IMR-90 (cell line): Measurements from ENCODE around the gene PSMD11. TPM values are rescaled to one million over a fixed set of nuclear protein-coding genes. Genes with fewer than 3 reads are reported as not detected.

Experiments used
- ATAC-seq: fragments of 200-7000 bp; cut with Tn5 transposase; 2 replicates; pipeline ENCODE4 v1.9.1; 2020; ENCODE audit warnings: low read depth, mild to moderate bottlenecking, moderate library complexity
- BruUV-seq: library from RNA; stranded (reverse); fragments of 400-500 nt; replicated peaks from 2 replicates; lab custom pipeline; 2021; lab: Mats Ljungman, UMichigan
- CTCF ChIA-PET: fragments of 300-600 bp; formaldehyde crosslinking; extraction: SDS; loops from one replicate; lab custom pipeline; 2021; ENCODE audit warnings: antibody characterized with exemption; lab: Yijun Ruan, JAX
- POLR2A ChIA-PET: fragments of 300-600 bp; sonication (Branson Sonifier 250); formaldehyde crosslinking; loops from one replicate; lab custom pipeline; 2022; ENCODE audit warnings: antibody characterized with exemption; ENCODE audit not compliant: unreplicated experiment; lab: Charles Lee
- DNase-seq: peaks from one replicate; pipeline ENCODE4 v3.0.0; 2013
- H2AFZ ChIP-seq: replicated peaks from 2 replicates; pipeline ENCODE3; 2013; ENCODE audit warnings: low read length, mild to moderate bottlenecking; ENCODE audit not compliant: poor library complexity
- H2AK5ac ChIP-seq: 2 replicates; pipeline ENCODE4 v1.6.1; 2013; ENCODE audit warnings: low read depth, low read length, inconsistent platforms
- H2AK9ac ChIP-seq: replicated peaks from 2 replicates; pipeline ENCODE3; 2013; ENCODE audit warnings: mild to moderate bottlenecking, low read depth, low read length, moderate library complexity; ENCODE audit not compliant: poor library complexity
- H2BK120ac ChIP-seq: 2 replicates; pipeline ENCODE4 v1.6.1; 2013; ENCODE audit warnings: low read depth, low read length, inconsistent platforms
- H2BK15ac ChIP-seq: 3 replicates; pipeline ENCODE4 v1.6.1; 2013; ENCODE audit warnings: low read depth, low read length, inconsistent platforms
- H2BK20ac ChIP-seq: 2 replicates; pipeline ENCODE4 v1.6.1; 2013; ENCODE audit warnings: low read depth, mild to moderate bottlenecking, inconsistent platforms, low read length, moderate library complexity
- H2BK5ac ChIP-seq: 2 replicates; pipeline ENCODE4 v1.6.1; 2013; ENCODE audit warnings: mild to moderate bottlenecking, low read depth, low read length, inconsistent platforms; ENCODE audit not compliant: poor library complexity, severe bottlenecking
- H3K14ac ChIP-seq: replicated peaks from 2 replicates; pipeline ENCODE4 v1.6.1; 2013; ENCODE audit warnings: low read depth, low read length, inconsistent platforms
- H3K18ac ChIP-seq: 2 replicates; pipeline ENCODE4 v1.6.1; 2013; ENCODE audit warnings: low read depth, low read length, control low read depth
- H3K23ac ChIP-seq: 2 replicates; pipeline ENCODE4 v1.6.1; 2013; ENCODE audit warnings: low read depth, low read length, inconsistent platforms
- H3K27ac ChIP-seq: 2 replicates; pipeline ENCODE4 v1.5.1; 2013; ENCODE audit warnings: mild to moderate bottlenecking, control low read depth, low read length; ENCODE audit not compliant: insufficient read depth
- H3K27me3 ChIP-seq: 2 replicates; pipeline ENCODE4 v1.6.1; 2013; ENCODE audit warnings: low read length; ENCODE audit not compliant: control insufficient read depth, insufficient read depth
- H3K36me3 ChIP-seq: 2 replicates; pipeline ENCODE4 v1.6.1; 2013; ENCODE audit warnings: low read length, mixed read lengths; ENCODE audit not compliant: control insufficient read depth, insufficient read depth
- H3K4ac ChIP-seq: 2 replicates; pipeline ENCODE4 v1.6.1; 2013; ENCODE audit warnings: low read depth, low read length, inconsistent platforms
- H3K4me1 ChIP-seq: 2 replicates; pipeline ENCODE4 v1.6.1; 2013; ENCODE audit warnings: low read length, mixed read lengths; ENCODE audit not compliant: control insufficient read depth, insufficient read depth
- H3K4me2 ChIP-seq: 2 replicates; pipeline ENCODE4 v1.6.1; 2013; ENCODE audit warnings: low read depth, mild to moderate bottlenecking, control low read depth, low read length, moderate library complexity
- H3K4me3 ChIP-seq: 2 replicates; pipeline ENCODE4 v1.5.1; 2013; ENCODE audit warnings: low read depth, mild to moderate bottlenecking, control low read depth, low read length, moderate library complexity; ENCODE audit not compliant: insufficient read depth
- H3K56ac ChIP-seq: 2 replicates; pipeline ENCODE4 v1.6.1; 2013; ENCODE audit warnings: low read length, inconsistent platforms; ENCODE audit not compliant: insufficient read depth; ENCODE audit errors: extremely low read depth
- H3K79me1 ChIP-seq, 2 experiments: 2 replicates each; pipeline ENCODE4 v1.6.1; 2013; ENCODE audit warnings: low read length in 2 of 2, inconsistent platforms in 1 of 2, low read depth in 1 of 2
- H3K9ac ChIP-seq: 2 replicates; pipeline ENCODE4 v1.6.1; 2013; ENCODE audit warnings: low read depth, low read length, control low read depth
- H3K9me1 ChIP-seq: 2 replicates; pipeline ENCODE4 v1.6.1; 2013; ENCODE audit warnings: low read length, inconsistent platforms; ENCODE audit not compliant: insufficient read depth
- H3K9me3 ChIP-seq: 2 replicates; pipeline ENCODE4 v1.6.1; 2013; ENCODE audit warnings: low read length; ENCODE audit not compliant: control insufficient read depth, insufficient read depth
- H4K20me1 ChIP-seq: 2 replicates; pipeline ENCODE4 v1.6.1; 2013; ENCODE audit warnings: low read length, inconsistent platforms; ENCODE audit not compliant: insufficient read depth
- H4K5ac ChIP-seq: 2 replicates; pipeline ENCODE4 v1.6.1; 2013; ENCODE audit warnings: mild to moderate bottlenecking, low read depth, low read length, control low read depth
- H4K8ac ChIP-seq, 2 experiments: 2 replicates each; pipeline ENCODE4 v1.6.1; 2013; ENCODE audit warnings: low read depth in 2 of 2, low read length in 2 of 2, control low read depth in 1 of 2, inconsistent platforms in 1 of 2
- H4K91ac ChIP-seq: 2 replicates; pipeline ENCODE4 v1.6.1; 2013; ENCODE audit warnings: low read depth, low read length, inconsistent platforms; ENCODE audit not compliant: insufficient read depth
- BHLHE40 ChIP-seq: fragments of 150-350 bp; IDR thresholded peaks from 2 replicates; pipeline ENCODE4 v1.6.1; 2016; ENCODE audit warnings: mild to moderate bottlenecking, low read depth, low read length
- CEBPB ChIP-seq: IDR thresholded peaks from 2 replicates; pipeline ENCODE4 v1.6.1; 2012; ENCODE audit warnings: low read depth, low read length, improper control_type of control experiment
- CHD1 ChIP-seq: IDR thresholded peaks from 2 replicates; pipeline ENCODE4 v1.6.1; 2012; ENCODE audit warnings: low read depth, low read length, improper control_type of control experiment
- MAFK ChIP-seq: IDR thresholded peaks from 2 replicates; pipeline ENCODE4 v1.6.1; 2012; ENCODE audit warnings: low read depth, low read length, improper control_type of control experiment
- POLR2A ChIP-seq: IDR thresholded peaks from 2 replicates; pipeline ENCODE4 v1.6.1; 2012; ENCODE audit warnings: mild to moderate bottlenecking, low read depth, low read length
- RCOR1 ChIP-seq: IDR thresholded peaks from 2 replicates; pipeline ENCODE4 v1.6.1; 2012; ENCODE audit warnings: mild to moderate bottlenecking, low read length, improper control_type of control experiment; ENCODE audit not compliant: insufficient replicate concordance
- RFX5 ChIP-seq: IDR thresholded peaks from 2 replicates; pipeline ENCODE4 v1.8.0; 2012; ENCODE audit warnings: low read depth, mild to moderate bottlenecking, low read length, moderate library complexity
- SMC3 ChIP-seq: fragments of 150-350 bp; IDR thresholded peaks from 2 replicates; pipeline ENCODE4 v1.6.1; 2016; ENCODE audit warnings: low read depth, mild to moderate bottlenecking, antibody characterized with exemption, low read length, moderate library complexity
- WGBS, 2 experiments: methylation state at CpG; one replicate each; pipeline versions ENCODE4 v1.1.5 to v1.1.7; 2013; ENCODE audit warnings: missing lambda C conversion rate in 2 of 2; ENCODE audit not compliant: insufficient read length in 1 of 2; ENCODE audit errors: extremely low coverage in 2 of 2; 5-methylcytosine and 5-hydroxymethylcytosine counted together
- dilution Hi-C: fragments of 300-500 bp; cut with HindIII; formaldehyde crosslinking; loops from one replicate; pipeline ENCODE4 v1.14.3; 2018; ENCODE audit warnings: low sequenced_read_pairs; ENCODE audit not compliant: unreplicated experiment
- in situ Hi-C: fragments of 300-500 bp; cut with MboI; formaldehyde crosslinking; loops from 3 replicates; pipeline ENCODE4 v1.14.3; 2019; ENCODE audit warnings: low sequenced_read_pairs, inconsistent platforms, mixed read lengths
- intact Hi-C: fragments of 100-400 bp; cut with micrococcal nuclease; formaldehyde crosslinking; loops from 2 replicates; pipeline ENCODE4 v1.10.0; 2022
- polyA plus RNA-seq, 3 experiments: library from polyadenylated mRNA; depleted of rRNA; stranded (reverse); fragments of >200 nt; gene quantifications; 2 replicates each; pipeline ENCODE4 v1.2.3, GENCODE V29; 2012; ENCODE audit warnings: low replicate concordance in 1 of 3
- total RNA-seq: library from RNA; depleted of rRNA; stranded (reverse); fragments of >200 nt; gene quantifications from 2 replicates; pipeline ENCODE4 v1.2.3, GENCODE V29; 2012

The PSMD11 gene
- total and polyA plus RNA-seq, 2 of the 4 experiments (the other 2 are of a cell fraction): 64.7 to 85.9 TPM

- dilution Hi-C loops (no loop called here), in situ Hi-C loops (loop anchor here (25.0 kb wide), 1 partner anchor 273 kb away; no protein-coding TSS in a partner anchor), intact Hi-C loops (loop anchor here (5.0 kb wide), 1 partner anchor 168 kb away; no protein-coding TSS in a partner anchor)
- Histone ChIP-seq H3K4ac (no peak overlapping the region), H2AFZ (no peak overlapping the region), H2BK5ac (no peak overlapping the region), H3K27me3 (no peaks in the 10 kb centered on the region), H3K56ac (no peak overlapping the region), H3K9ac (no peak overlapping the region), H2BK120ac (no peak overlapping the region), H3K4me3 (no peak overlapping the region), H3K4me2 (no peak overlapping the region), H2AK5ac (no peak overlapping the region), H2BK15ac (no peak overlapping the region), H4K5ac (no peak overlapping the region), H4K8ac (no peak overlapping the region), H3K23ac (no peak overlapping the region), H3K14ac (no peak overlapping the region), H3K4me1 (peaks cover 5% of the 10 kb centered on the region; the same call in 1 of the 2 replicates), H3K18ac (no peak overlapping the region), H4K20me1 (peaks cover 4% of the 10 kb centered on the region; the same call in 1 of the 2 replicates), H3K36me3 (peaks cover 2% of the 10 kb centered on the region; the same call in 1 of the 2 replicates), H2BK20ac (no peak overlapping the region), H3K9me1 (peaks cover 10% of the 10 kb centered on the region), H3K9me3 (no peaks in the 10 kb centered on the region), H3K79me1 (peaks cover 0 to 6% of the 10 kb centered on the region in 2 experiments; a peak in 2 of 4 replicates), H2AK9ac (peak overlapping the region; percentile 43), H4K91ac (no peak overlapping the region), H3K27ac (no peak overlapping the region)
- WGBS, 2 experiments: 100% methylated on average over 2 of the region's 10 CpGs; no CpG with 5 or more reads in 1 of the 2 experiments
- ATAC-seq: no peak
- BruUV-seq: no TSS peak
- TF ChIP-seq BHLHE40 (no peak), POLR2A (no peak), SMC3 (no peak), MAFK (no peak), CHD1 (no peak), RCOR1 (no peak), RFX5 (no peak), CEBPB (no peak)
- DNase-seq: no peak
- POLR2A ChIA-PET: no interaction called here
- CTCF ChIA-PET: no interaction called here
These were observed 45.2 kb downstream of the PSMD11 start for GRCh38 chr17:32489320-32490100.
